Kidney (tissue), 14 donors: ENCODE data around the gene NPW. TPM values are rescaled to one million over a fixed set of nuclear protein-coding genes. Genes with fewer than 3 reads are reported as not detected.

Experiments
- DNase-seq, 5 donors: peaks; one replicate each; pipeline ENCODE4 v3.0.0-alpha.2; 2013 to 2020
- FAIRE-seq: peaks from 2 replicates; lab custom pipeline; 2012; peaks lifted over from hg19 to GRCh38; lab: Jason Lieb, UNC
- H3K27ac ChIP-seq, 2 donors: one replicate each; pipeline ENCODE4 v1.7.0; 2013; ENCODE audit warnings: low read depth in 2 of 2, low read length in 2 of 2, inconsistent platforms in 1 of 2
- H3K27me3 ChIP-seq: one replicate; pipeline ENCODE4 v1.7.1; 2013; ENCODE audit warnings: low read length, inconsistent platforms; ENCODE audit not compliant: control insufficient read depth, insufficient read depth
- H3K36me3 ChIP-seq, 3 donors: one replicate each; pipeline versions ENCODE4 v1.7.0 to v1.7.1; 2013; ENCODE audit warnings: low read length in 3 of 3, control low read depth in 1 of 3, inconsistent platforms in 1 of 3; ENCODE audit not compliant: insufficient read depth in 3 of 3, control insufficient read depth in 2 of 3
- H3K4me1 ChIP-seq, 3 donors: one replicate each; pipeline versions ENCODE4 v1.7.0 to v1.7.1; 2013; ENCODE audit warnings: low read length in 3 of 3, inconsistent platforms in 1 of 3, low read depth in 1 of 3; ENCODE audit not compliant: control insufficient read depth in 2 of 3, insufficient read depth in 2 of 3
- H3K4me3 ChIP-seq, 3 donors: one replicate each; pipeline versions ENCODE4 v1.7.0 to v1.8.1; 2013; ENCODE audit warnings: low read length in 3 of 3, control low read depth in 1 of 3, inconsistent platforms in 1 of 3
- H3K9ac ChIP-seq, 3 donors: one replicate each; pipeline versions ENCODE4 v1.7.0 to v1.7.1; 2013; ENCODE audit warnings: low read length in 3 of 3, control low read depth in 1 of 3, inconsistent platforms in 1 of 3
- H3K9me3 ChIP-seq, 3 donors: one replicate each; pipeline versions ENCODE4 v1.7.0 to v1.7.1; 2013; ENCODE audit warnings: low read length in 3 of 3, control low read depth in 1 of 3, inconsistent platforms in 1 of 3; ENCODE audit not compliant: control insufficient read depth in 2 of 3, insufficient read depth in 1 of 3
- intact Hi-C: fragments of 100-400 bp; cut with DNase I; formaldehyde crosslinking; loops from one replicate; pipeline ENCODE4 v1.11.1; 2022
- polyA plus RNA-seq: library from polyadenylated mRNA; stranded (reverse); fragments of 350-450 nt; fragmentation: Illumina TruSeq; extraction: RNeasy Lipid Tissue Mini Kit (QIAGEN cat#74804); gene quantifications from one replicate; pipeline ENCODE4 v1.2.3, GENCODE V29; 2014; ENCODE audit warnings: low read depth, low replicate concordance; ENCODE audit not compliant: insufficient read depth
- total RNA-seq: library from RNA; stranded (reverse); fragmentation: NEBNext Ultra II Directional; extraction: Animal tissue kit (Norgen Biotek cat#: 25700); gene quantifications from one replicate; pipeline ENCODE4 v1.2.1, GENCODE V29; 2021
- TF ChIP-seq, protein P1 (sequence below): IDR thresholded peaks from 3 replicates; pipeline ENCODE4 v1.5.1; 2012; ENCODE audit warnings: mild to moderate bottlenecking, moderate library complexity, borderline replicate concordance; ENCODE audit not compliant: insufficient read depth; ENCODE audit errors: extremely low read depth
- donor health status: control.
- donor health status: control.
- donor health status: control.
- donor health status: control.
- donor health status: control.
- donor health status: DM: yes; HTN: yes; CAD: no.
- donor health status: Normal renal cell carcinoma (clear cell type).

Gene NPW
- total and polyA plus RNA-seq, 2 donors from 2014 or later = not detected

DNA sequence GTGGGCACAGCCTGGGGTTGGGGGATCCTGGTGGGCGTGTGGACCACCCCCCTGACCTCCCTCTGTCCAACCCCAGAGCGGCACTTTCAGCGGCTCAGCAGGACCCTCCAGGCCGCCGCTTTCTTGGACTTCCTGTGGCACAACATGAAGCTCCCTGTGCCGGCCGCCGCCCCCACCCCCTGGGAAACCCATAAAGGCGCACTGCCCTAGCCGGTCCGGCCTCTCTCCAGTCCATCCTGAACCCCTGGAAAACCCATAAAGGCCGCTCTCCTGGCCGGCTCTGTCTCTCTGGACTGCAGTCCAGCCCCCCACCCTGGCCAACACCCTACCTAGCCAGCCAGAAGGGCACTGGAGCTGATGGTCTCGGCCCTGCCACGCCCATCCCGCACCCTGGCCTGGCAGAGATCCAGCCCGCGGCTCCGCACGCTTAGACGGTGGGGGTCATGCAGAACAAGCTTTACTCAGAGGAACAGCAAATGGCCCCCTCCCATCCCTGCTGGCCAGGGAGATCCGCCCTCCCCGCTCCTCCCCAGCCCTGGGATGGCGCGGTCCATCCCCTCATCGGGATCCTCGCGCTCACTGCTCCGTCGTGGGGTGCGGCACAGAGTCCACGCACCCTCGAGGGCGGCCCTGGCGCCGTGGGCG is 41.0 kb upstream of the NPW start:
- Histone ChIP-seq H3K4me1 (peaks cover 0 to 9% (median 0%) of the 10 kb centered on the region in 3 donors), H3K27ac (no peak overlapping the region), H3K4me3 (no peak overlapping the region), H3K9me3 (no peaks in the 10 kb centered on the region), H3K36me3 (peaks cover 0 to 21% (median 13%) of the 10 kb centered on the region in 3 donors), H3K27me3 (peaks cover 34% of the 10 kb centered on the region), H3K9ac (no peak overlapping the region)
- FAIRE-seq = no peak
- DNase-seq = no peak
- TF ChIP-seq, protein P1, sequence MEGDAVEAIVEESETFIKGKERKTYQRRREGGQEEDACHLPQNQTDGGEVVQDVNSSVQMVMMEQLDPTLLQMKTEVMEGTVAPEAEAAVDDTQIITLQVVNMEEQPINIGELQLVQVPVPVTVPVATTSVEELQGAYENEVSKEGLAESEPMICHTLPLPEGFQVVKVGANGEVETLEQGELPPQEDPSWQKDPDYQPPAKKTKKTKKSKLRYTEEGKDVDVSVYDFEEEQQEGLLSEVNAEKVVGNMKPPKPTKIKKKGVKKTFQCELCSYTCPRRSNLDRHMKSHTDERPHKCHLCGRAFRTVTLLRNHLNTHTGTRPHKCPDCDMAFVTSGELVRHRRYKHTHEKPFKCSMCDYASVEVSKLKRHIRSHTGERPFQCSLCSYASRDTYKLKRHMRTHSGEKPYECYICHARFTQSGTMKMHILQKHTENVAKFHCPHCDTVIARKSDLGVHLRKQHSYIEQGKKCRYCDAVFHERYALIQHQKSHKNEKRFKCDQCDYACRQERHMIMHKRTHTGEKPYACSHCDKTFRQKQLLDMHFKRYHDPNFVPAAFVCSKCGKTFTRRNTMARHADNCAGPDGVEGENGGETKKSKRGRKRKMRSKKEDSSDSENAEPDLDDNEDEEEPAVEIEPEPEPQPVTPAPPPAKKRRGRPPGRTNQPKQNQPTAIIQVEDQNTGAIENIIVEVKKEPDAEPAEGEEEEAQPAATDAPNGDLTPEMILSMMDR = no peak
- intact Hi-C loops = no loop called here

DNA sequence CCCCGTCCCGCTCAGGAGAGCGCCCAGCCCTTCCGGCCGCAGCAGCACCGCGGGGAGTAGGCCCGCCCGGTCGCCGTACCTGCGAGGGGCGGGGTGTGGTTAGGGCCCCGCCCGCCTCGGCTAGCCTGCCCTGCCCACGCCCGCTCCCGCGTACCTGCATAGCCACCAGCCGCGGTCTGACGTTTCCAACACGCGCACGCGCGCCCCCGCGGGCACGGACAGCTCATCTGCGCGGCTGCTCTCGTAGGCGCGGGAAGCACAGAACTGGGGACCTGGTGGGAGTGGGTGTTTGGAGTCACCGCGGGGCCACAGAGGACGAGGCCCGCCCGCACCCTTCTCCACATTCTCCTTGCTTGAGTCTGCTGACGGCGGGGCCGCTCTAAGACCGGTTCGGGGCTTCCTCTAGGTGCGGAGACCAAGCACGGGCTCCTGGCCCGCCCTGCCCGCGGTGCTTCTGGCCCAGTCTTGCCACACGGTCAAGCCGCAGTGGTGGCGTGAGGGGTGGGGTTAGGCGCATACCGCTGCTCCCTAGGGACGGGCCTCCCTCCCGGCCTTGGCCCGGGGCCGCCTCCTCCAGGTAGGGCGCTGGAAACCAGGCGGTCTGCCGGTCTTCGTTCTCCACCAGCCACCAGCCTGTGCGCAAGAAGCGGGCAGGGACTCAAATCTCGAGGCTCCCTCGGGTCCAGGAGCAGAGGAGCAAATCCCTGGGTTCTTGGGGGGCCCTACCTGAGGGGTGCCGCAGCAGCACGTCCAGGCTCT is 40.1 kb upstream of the NPW start:
- H3K4me1 ChIP-seq = peaks cover 0 to 10% (median 0%) of the 10 kb centered on the region in 3 donors

DNA sequence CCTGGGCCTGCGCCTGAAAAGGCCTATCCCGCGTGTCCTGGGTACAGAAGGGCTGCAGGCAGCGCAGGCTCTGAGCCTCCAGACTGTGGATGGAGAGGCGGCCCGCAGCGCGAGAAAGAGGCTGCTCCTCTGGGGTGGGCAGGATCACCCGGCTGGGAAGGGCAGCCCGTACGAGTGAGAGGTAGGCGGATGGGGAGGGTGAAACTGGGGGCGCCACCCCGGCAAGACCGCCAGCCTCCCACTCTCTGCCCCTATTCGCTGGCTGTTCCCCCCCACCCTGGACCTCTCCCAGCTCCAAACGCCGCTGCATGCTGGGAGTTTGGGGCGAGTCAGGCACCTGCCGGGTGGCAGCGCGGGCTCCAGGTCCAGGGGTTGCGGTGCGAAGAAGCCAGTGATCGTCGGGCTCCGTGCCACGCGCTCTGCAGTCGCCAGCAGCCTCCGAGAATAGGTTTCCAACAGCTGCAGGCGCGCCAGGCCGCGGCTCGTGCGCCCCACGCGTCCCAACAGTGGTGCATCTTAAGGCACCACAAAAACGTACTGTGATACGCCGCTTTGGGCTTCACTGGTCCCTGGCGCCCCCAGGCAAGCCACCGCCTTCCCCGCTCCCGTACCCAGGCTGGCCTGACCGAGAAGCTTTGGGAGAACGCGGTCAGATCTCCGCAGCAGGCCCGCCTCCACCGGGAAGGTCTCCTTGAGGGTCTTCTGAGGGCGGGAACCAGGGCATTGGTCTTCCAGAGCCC is 39.4 kb upstream of the NPW start:
- no peak overlapping the region for H3K4me3 ChIP-seq
- no peak for FAIRE-seq
- no peak overlapping the region for H3K9ac ChIP-seq

More for the DNA sequence above, 40.1 kb upstream of the NPW start:
- no peak overlapping the region for H3K4me3 ChIP-seq
- H3K27ac ChIP-seq = no peak overlapping the region
- FAIRE-seq = no peak
- TF ChIP-seq, protein P1 = no peak
- no peaks in the 10 kb centered on the region for H3K9me3 ChIP-seq
- no peak overlapping the region for H3K9ac ChIP-seq
- DNase-seq = peak in 3 of 5 donors; percentile 25 to 86 (median 26)
- H3K27me3 ChIP-seq = peaks cover 34% of the 10 kb centered on the region
- intact Hi-C loops = no loop called here
- H3K36me3 ChIP-seq = peaks cover 0 to 20% (median 13%) of the 10 kb centered on the region in 3 donors

More for the DNA sequence above, 39.4 kb upstream of the NPW start:
- H3K4me1 ChIP-seq = peaks cover 0 to 15% (median 5%) of the 10 kb centered on the region in 3 donors
- no peaks in the 10 kb centered on the region for H3K9me3 ChIP-seq
- H3K36me3 ChIP-seq = peaks cover 0 to 14% (median 10%) of the 10 kb centered on the region in 3 donors
- peak in 1 of 5 donors; percentile 18 for DNase-seq
- TF ChIP-seq, protein P1 = no peak
- intact Hi-C loops = no loop called here
- H3K27ac ChIP-seq = no peak overlapping the region
- peaks cover 34% of the 10 kb centered on the region for H3K27me3 ChIP-seq
